Measurements from ENCODE around the gene SNED1. TPM values are rescaled to one million over a fixed set of nuclear protein-coding genes. Genes with fewer than 3 reads are reported as not detected.
A peak's percentile ranks its signal among the peaks of the same experiment; 100 is the strongest.
"Not testable (repeated sequence)": the region's sequence is repeated elsewhere in the genome, so short reads cannot be mapped to it uniquely, and the experiment has no call there.

SNED1 gene
- total RNA-seq, 2 experiments from 2014 or later = 1.4 to 1.8 TPM

GRCh38 chr2:241102239-241102803 is 103.9 kb downstream of the SNED1 start, which contains the start of gene MTERF4:
Gene MTERF4 (minus strand): TSS chr2:241102287. CDS start chr2:241102273, 14 bp downstream.
- peak within 1 kb of the TSS; percentile 97 for H3K4me3 Mint-ChIP-seq
- no peaks in the 10 kb centered on the region for H3K27me3 Mint-ChIP-seq
- peak within 1 kb of the TSS; percentile 99 for H3K27ac Mint-ChIP-seq
- H3K9me3 Mint-ChIP-seq = no peaks in the 10 kb centered on the region
- ATAC-seq = peak; percentile 95
- CTCF ChIA-PET = interaction anchor here (1.1 to 1.6 kb wide), 3 partner anchors 10 to 47 kb away, joined by 3 to 5 read pairs (median 3); partner anchors contain the start of gene PASK
- H3K36me3 Mint-ChIP-seq (ENCODE audit: low read depth) = peaks cover 23% of the 10 kb centered on the region
- peaks cover 56% of the 10 kb centered on the region for H3K4me1 Mint-ChIP-seq (ENCODE audit: low read depth)
- intact Hi-C loops (cut with micrococcal nuclease) = no loop called here
- TF ChIP-seq, protein P1, sequence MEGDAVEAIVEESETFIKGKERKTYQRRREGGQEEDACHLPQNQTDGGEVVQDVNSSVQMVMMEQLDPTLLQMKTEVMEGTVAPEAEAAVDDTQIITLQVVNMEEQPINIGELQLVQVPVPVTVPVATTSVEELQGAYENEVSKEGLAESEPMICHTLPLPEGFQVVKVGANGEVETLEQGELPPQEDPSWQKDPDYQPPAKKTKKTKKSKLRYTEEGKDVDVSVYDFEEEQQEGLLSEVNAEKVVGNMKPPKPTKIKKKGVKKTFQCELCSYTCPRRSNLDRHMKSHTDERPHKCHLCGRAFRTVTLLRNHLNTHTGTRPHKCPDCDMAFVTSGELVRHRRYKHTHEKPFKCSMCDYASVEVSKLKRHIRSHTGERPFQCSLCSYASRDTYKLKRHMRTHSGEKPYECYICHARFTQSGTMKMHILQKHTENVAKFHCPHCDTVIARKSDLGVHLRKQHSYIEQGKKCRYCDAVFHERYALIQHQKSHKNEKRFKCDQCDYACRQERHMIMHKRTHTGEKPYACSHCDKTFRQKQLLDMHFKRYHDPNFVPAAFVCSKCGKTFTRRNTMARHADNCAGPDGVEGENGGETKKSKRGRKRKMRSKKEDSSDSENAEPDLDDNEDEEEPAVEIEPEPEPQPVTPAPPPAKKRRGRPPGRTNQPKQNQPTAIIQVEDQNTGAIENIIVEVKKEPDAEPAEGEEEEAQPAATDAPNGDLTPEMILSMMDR (IDR thresholded peaks at IDR 0.05) = no peak
- DNase-seq = peak; percentile 90
- POLR2A ChIA-PET = interaction anchor here (0.9 to 4.9 kb wide), 7 partner anchors 9 to 47 kb away, joined by 3 to 38 read pairs (median 4); partner anchors contain the start of genes PASK and PPP1R7

GRCh38 chr2:241103176-241103595 is 104.8 kb downstream of the SNED1 start:
- Mint-ChIP-seq H3K36me3 (ENCODE audit: low read depth) (peaks cover 18% of the 10 kb centered on the region), H3K4me1 (ENCODE audit: low read depth) (peaks cover 56% of the 10 kb centered on the region), H3K27ac (peak overlapping the region; percentile 99), H3K4me3 (peak overlapping the region; percentile 97), H3K27me3 (no peaks in the 10 kb centered on the region), H3K9me3 (no peaks in the 10 kb centered on the region)
- intact Hi-C loops (cut with micrococcal nuclease) = no loop called here
- DNase-seq = no peak
- TF ChIP-seq, protein P1 (IDR thresholded peaks at IDR 0.05) = no peak
- ChIA-PET CTCF (interaction anchor here (1.1 to 1.6 kb wide), 2 partner anchors 9 to 23 kb away, joined by 3 to 5 read pairs; no protein-coding TSS in a partner anchor), POLR2A (interaction anchor here (1.2 to 4.9 kb wide), 3 partner anchors 8 to 47 kb away, joined by 3 to 38 read pairs (median 24); partner anchors contain the start of genes PASK and PPP1R7)
- no peak for ATAC-seq

DNA sequence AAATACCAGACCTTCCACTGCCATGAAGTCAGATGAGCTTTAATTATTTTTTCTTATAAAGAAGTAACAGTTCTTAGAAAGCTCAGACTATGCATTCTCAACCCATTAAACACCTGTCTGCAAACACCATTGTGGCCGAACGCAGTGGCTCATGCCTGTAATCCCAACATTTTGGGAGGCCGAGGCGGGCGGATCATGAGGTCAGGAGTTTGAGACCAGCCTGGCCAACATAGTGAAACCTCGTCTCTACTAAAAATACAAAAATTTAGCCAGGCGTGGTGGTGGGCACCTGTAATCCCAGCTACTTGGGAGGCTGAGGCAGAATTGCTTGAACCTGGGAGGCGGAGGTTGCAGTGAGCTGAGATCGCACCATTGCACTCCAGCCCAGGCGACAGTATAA is 106.2 kb downstream of the SNED1 start:
- Mint-ChIP-seq H3K36me3 (ENCODE audit: low read depth) (peaks cover 16% of the 10 kb centered on the region), H3K4me1 (ENCODE audit: low read depth) (peaks cover 55% of the 10 kb centered on the region), H3K27ac (peak overlapping the region; percentile 99)
- intact Hi-C loops (cut with micrococcal nuclease) = loop anchor here (5.0 kb wide), 1 partner anchor 43 kb away; the partner anchor contains the start of gene PASK
- H3K4me3 Mint-ChIP-seq, H3K27me3 Mint-ChIP-seq, DNase-seq, H3K9me3 Mint-ChIP-seq, ATAC-seq: not testable (repeated sequence)
- POLR2A ChIA-PET = interaction anchor here (0.6 to 3.4 kb wide), 3 partner anchors 20 to 596 kb away, joined by 3 to 24 read pairs (median 3); partner anchors contain the start of genes PASK and PPP1R7
- CTCF ChIA-PET = interaction anchor here (1.3 kb wide), 1 partner anchor 45 kb away, joined by 3 read pairs; the partner anchor contains the start of gene PASK

- ATAC-seq (no peak), DNase-seq (no peak)
- POLR2A ChIA-PET = no interaction called here
- H3K9me3 Mint-ChIP-seq = no peaks in the 10 kb centered on the region
- peaks cover 53% of the 10 kb centered on the region for H3K4me1 Mint-ChIP-seq (ENCODE audit: low read depth)
- CTCF ChIA-PET = interaction anchor here (1.0 to 1.1 kb wide), 2 partner anchors 12 to 27 kb away, joined by 3 read pairs; no protein-coding TSS in a partner anchor
- intact Hi-C loops (cut with micrococcal nuclease) = loop anchor here (5.0 kb wide), 1 partner anchor 42 kb away; the partner anchor contains the start of gene PASK
- peak overlapping the region; percentile 71 for H3K27ac Mint-ChIP-seq
- no peaks in the 10 kb centered on the region for H3K27me3 Mint-ChIP-seq
- H3K36me3 Mint-ChIP-seq (ENCODE audit: low read depth) = peaks cover 12% of the 10 kb centered on the region
- TF ChIP-seq, protein P1 (IDR thresholded peaks at IDR 0.05) = no peak
- H3K4me3 Mint-ChIP-seq = no peak overlapping the region
These were observed 107.2 kb downstream of the SNED1 start for GRCh38 chr2:241105641-241106040.

DNA sequence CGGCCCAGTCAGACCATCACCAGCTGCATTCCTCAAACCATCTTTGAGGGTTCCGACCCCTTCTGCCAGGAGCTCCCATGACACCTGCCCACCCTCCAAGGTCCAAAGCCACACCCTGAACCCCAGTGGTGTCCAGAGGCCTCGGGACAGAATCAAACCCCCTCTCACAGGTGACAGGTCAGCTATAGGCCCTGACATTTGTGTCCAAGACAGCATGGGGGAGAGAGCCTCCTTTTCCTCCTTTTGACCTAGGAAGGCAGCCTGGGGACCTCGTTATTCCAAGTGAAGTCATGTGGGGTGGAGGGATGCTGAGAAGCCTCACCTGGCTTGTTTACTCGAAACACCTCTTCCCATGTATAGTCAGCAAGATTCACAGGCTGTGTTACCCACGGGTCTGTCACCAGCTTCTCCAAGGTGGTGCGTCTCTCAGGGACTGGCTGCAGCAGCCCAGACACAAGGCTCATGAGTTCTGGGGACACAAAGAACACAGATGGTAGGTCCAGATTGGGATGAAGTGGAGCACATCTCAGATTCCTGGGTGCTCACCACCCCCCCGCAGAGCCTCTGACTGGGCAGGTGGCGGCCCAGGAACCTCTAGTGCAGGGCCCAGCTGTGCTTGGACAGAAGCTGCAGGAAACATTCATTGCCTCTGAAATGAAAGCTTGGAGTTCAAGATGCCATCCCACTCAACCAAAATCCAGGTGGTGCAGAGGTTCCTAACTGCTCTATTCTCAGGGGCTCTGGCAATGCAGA is 108.8 kb downstream of the SNED1 start:
- DNase-seq (no peak), ATAC-seq (no peak)
- TF ChIP-seq, protein P1 (IDR thresholded peaks at IDR 0.05) = no peak
- Mint-ChIP-seq H3K36me3 (ENCODE audit: low read depth) (peaks cover 26% of the 10 kb centered on the region), H3K9me3 (no peaks in the 10 kb centered on the region), H3K4me3 (no peak overlapping the region), H3K27ac (peak overlapping the region; percentile 93), H3K27me3 (no peaks in the 10 kb centered on the region), H3K4me1 (ENCODE audit: low read depth) (peaks cover 57% of the 10 kb centered on the region)
- POLR2A ChIA-PET = interaction anchor here (0.8 to 2.2 kb wide), 5 partner anchors 8 to 43 kb away, joined by 3 to 6 read pairs (median 3); partner anchors contain the start of gene PPP1R7
- intact Hi-C loops (cut with micrococcal nuclease) = loop anchor here (5.0 kb wide), 1 partner anchor 40 kb away; the partner anchor contains the start of gene PASK
- CTCF ChIA-PET = interaction anchor here (1.3 kb wide), 1 partner anchor 28 kb away, joined by 3 read pairs; no protein-coding TSS in a partner anchor

Data from activated CD8-positive, alpha-beta T cell treated with anti-CD3 and anti-CD28 coated beads for 36 hours (primary cell).